Uterus (tissue), 2 donors: ENCODE results near the gene SCFD2.

Experiments used
- POLR2A ChIP-seq, 2 donors: fragments of 450-650 bp; IDR thresholded peaks; one replicate each; pipeline ENCODE4 v1.6.1; 2016; ENCODE audit warnings: antibody characterized with exemption in 2 of 2, mild to moderate bottlenecking in 1 of 2, moderate library complexity in 1 of 2
- TF ChIP-seq, protein P1 (sequence below), 4 experiments: fragments of 200-600 bp in 2 of 4; fragments of 450-650 bp in 2 of 4; sonication (generic) in 2 of 4; IDR thresholded peaks; one replicate each; pipeline ENCODE4 v1.5.1; 2016 to 2019; ENCODE audit warnings: antibody characterized with exemption in 4 of 4, mild to moderate bottlenecking in 2 of 4, moderate library complexity in 1 of 4

DNA sequence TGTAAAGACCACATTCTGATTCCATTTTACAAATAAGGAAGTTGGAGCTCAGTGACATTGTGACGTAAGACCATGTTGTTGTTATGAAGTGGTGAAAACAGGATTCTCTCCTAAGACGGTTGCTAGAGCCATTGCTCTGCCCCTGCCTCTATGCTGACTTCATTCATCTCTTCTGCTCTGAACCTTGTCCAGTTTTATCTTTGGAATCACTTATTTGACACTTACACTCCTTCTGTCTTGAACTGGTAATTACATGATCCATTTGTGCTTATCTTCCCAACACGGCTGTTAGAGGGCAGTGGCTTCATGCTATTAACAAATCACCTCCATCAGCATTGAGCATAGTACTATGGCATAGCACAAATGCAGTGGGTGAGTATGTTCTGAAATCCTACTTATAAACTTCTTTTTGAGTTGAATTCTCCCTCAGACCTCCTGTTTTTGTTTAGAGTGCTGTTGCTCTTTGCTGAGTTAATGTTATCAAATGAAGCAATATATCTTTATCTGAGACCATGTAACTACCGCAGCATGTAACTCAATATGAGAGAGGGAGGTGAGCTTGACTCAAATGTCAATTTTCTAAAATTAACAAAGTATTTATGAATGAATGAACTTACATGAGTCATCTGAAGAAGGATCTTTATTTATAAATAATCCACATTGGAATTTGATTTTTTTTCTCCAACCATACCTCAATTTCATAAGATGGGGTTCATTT lies 326.0 kb downstream of the SCFD2 start:
- TF ChIP-seq, protein P1, sequence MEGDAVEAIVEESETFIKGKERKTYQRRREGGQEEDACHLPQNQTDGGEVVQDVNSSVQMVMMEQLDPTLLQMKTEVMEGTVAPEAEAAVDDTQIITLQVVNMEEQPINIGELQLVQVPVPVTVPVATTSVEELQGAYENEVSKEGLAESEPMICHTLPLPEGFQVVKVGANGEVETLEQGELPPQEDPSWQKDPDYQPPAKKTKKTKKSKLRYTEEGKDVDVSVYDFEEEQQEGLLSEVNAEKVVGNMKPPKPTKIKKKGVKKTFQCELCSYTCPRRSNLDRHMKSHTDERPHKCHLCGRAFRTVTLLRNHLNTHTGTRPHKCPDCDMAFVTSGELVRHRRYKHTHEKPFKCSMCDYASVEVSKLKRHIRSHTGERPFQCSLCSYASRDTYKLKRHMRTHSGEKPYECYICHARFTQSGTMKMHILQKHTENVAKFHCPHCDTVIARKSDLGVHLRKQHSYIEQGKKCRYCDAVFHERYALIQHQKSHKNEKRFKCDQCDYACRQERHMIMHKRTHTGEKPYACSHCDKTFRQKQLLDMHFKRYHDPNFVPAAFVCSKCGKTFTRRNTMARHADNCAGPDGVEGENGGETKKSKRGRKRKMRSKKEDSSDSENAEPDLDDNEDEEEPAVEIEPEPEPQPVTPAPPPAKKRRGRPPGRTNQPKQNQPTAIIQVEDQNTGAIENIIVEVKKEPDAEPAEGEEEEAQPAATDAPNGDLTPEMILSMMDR (IDR thresholded peaks at IDR 0.05): no peak
- TF ChIP-seq POLR2A (IDR thresholded peaks at IDR 0.05): no peak
